ENCODE measurements around the gene ARHGAP6.

The ARHGAP6 gene

DNA sequence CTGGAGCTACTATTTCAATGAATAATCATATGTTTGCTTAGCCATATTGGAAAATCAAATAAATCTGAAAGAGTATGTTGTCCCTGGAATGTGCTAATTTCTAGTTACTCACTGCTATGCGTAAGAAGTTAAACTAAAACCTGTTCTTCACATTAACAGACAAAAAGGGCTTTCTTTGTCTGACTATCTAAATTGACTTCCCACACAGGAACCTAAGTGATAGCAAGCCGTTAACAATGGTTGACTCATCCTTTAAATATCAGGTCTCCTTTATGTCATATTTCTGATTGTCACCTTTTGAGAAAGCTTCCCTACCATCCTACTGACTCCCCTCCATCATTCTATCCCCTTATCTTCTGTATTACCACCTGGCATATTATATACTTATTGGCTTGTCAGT lies 291.1 kb downstream of the ARHGAP6 start:
- TF ChIP-seq, protein P1, sequence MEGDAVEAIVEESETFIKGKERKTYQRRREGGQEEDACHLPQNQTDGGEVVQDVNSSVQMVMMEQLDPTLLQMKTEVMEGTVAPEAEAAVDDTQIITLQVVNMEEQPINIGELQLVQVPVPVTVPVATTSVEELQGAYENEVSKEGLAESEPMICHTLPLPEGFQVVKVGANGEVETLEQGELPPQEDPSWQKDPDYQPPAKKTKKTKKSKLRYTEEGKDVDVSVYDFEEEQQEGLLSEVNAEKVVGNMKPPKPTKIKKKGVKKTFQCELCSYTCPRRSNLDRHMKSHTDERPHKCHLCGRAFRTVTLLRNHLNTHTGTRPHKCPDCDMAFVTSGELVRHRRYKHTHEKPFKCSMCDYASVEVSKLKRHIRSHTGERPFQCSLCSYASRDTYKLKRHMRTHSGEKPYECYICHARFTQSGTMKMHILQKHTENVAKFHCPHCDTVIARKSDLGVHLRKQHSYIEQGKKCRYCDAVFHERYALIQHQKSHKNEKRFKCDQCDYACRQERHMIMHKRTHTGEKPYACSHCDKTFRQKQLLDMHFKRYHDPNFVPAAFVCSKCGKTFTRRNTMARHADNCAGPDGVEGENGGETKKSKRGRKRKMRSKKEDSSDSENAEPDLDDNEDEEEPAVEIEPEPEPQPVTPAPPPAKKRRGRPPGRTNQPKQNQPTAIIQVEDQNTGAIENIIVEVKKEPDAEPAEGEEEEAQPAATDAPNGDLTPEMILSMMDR (IDR thresholded peaks at IDR 0.05): no peak

- TF ChIP-seq, protein P1 (IDR thresholded peaks at IDR 0.05): no peak
These were observed 294.6 kb downstream of the ARHGAP6 start for GRCh38 chrX:11371106-11371505.

DNA sequence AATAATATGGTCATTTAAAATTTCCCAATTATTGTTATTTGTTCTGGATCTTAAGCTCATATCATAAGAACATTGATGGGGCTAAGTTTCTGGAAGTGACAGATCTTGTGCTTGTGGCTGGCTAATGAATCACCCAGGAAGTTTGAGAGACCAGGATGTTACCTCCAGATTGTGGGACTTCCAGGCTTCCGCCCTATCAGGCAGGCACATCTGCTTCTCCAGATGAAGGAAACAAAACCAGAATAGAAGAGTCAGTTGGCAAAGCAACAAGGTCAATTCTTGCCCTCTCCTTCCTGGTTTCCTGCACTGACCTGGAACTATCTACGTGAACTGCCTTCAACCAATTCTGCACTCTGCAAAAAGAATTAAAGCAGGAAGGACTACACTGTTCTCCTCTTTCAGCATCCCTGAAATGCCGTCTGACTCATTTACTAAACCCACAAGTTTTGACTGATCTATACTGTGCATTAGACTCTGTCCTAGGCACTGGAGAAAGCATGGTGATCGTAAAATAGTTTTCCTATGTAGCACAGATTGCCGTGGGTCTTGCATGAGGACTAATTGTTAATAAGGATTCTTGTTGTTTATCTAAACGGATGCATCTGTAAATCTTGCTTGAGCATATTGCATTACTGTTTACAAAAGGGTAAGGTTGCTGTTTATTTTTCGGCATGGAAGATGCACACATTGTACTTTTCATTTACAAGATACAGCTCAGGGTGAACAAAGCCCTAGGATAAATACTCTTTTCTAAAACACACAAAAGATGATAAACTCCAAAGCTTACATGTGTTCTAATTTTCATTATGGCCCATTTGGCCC lies 297.9 kb downstream of the ARHGAP6 start:
- TF ChIP-seq, protein P1 (IDR thresholded peaks at IDR 0.05): no peak

DNA sequence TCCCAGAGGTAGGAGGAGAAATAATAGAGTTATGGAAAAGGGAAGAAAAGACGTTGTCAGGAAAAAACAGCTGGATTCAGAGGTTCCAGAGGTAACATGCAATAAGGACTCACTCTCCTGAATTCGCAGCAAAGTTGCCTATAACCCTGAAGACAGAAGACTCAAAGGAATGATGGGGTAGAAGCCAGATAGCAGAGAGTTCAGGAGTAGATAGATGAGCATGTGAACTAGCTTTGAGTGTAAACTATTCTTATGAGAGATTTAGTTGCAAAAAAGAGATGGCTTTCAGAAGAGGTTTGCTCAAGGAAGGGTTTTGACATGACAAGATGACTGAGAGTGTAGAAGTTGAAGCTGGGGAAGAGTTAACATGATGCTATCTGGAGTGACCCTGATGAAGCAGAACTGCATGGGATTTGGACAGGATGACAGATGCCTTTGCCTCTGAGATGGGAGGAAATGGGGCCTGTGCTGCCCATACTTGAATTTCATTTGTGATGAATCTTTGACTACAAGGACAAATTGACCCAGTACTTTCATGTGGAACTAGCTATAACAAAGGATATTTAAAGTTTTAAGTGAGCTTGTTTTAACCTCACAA lies 298.6 kb downstream of the ARHGAP6 start:
- TF ChIP-seq, protein P1 (IDR thresholded peaks at IDR 0.05): no peak

GRCh38 chrX:11365426-11365825 lies 300.3 kb downstream of the ARHGAP6 start:
- TF ChIP-seq, protein P1 (IDR thresholded peaks at IDR 0.05): no peak

DNA sequence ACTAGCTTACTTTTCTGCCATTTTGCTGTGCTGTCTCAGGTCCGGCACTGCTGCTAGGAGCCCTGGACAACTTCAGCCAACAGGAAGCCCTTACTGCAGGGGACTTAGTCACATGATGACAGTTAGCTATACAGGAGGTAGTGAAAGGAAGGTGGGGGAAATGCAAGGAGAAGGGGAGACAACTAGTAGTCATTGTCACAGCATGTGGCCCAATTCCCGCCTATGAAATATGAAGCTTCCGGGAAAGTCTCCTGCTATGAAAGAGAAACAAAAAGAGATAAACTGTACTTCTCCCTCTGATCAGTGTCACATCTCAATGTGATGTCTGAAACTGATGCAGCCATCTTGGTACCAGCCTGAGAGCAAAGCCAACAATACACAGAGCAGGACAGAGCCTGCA lies 300.9 kb downstream of the ARHGAP6 start:
- TF ChIP-seq, protein P1 (IDR thresholded peaks at IDR 0.05): no peak

- TF ChIP-seq, protein P1 (IDR thresholded peaks at IDR 0.05): no peak
These were observed 302.6 kb downstream of the ARHGAP6 start for GRCh38 chrX:11363069-11363594.
